ENCODE data around the gene MACROD2. TPM values are rescaled to one million over a fixed set of nuclear protein-coding genes. Genes with fewer than 3 reads are reported as not detected.

The MACROD2 gene
- total RNA-seq, 1 experiment from 2014 or later, result 1.6 TPM

DNA sequence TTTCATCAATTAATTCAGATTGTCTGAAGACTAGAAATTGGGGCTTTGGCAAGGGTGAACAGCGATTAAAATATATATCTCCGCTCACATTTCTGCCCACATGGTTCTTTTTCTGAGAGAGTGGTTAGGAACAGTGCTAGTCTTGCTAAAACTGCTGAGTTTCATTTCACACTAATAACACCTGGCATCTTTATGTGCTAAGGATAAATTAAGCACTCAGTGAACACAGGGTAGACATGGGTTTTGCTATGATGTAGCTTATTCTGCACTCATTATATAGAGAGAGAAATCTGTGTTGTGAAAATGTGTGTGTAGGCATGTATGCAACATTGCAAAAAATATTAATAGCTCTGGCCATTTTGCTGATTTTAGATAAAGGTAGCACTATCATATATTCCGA is 965.5 kb downstream of the MACROD2 start:
- no peaks in the 10 kb centered on the region for H3K79me1 ChIP-seq (ENCODE audit: insufficient read depth, low read depth, low read length, poor library complexity, severe bottlenecking)
- no peaks in the 10 kb centered on the region for H3K27me3 ChIP-seq (ENCODE audit: insufficient read depth, low read length)
- no peak overlapping the region for H3K27ac ChIP-seq (ENCODE audit: insufficient read length, low read depth, low read length)
- H2BK20ac ChIP-seq (ENCODE audit: low read depth, low read length, poor library complexity, severe bottlenecking), result no peak overlapping the region
- H4K5ac ChIP-seq (ENCODE audit: insufficient read length, low read depth, low read length), result no peak overlapping the region
- no peak overlapping the region for H3T11ph ChIP-seq (ENCODE audit: low read length)
- H3K14ac ChIP-seq (ENCODE audit: insufficient read depth, low read length), result no peak overlapping the region
- H3K4me1 ChIP-seq (ENCODE audit: insufficient read depth, low read length), result no peaks in the 10 kb centered on the region; the same call in 1 of the 2 replicates
- no peak overlapping the region for H4K91ac ChIP-seq (ENCODE audit: insufficient read length, low read depth, low read length)
- no peak overlapping the region for H3K18ac ChIP-seq (ENCODE audit: insufficient read length, low read depth, low read length)
- H4K20me1 ChIP-seq (ENCODE audit: control insufficient read depth, insufficient read depth, insufficient read length), result no peaks in the 10 kb centered on the region
- H3K27me3 Mint-ChIP-seq (ENCODE audit: low read depth), result no peaks in the 10 kb centered on the region
- H3K4me2 ChIP-seq (ENCODE audit: insufficient read depth, insufficient read length, low read length), result no peak overlapping the region
- H3K27ac Mint-ChIP-seq, result no peak overlapping the region
- no peak for DNase-seq
- no peak overlapping the region for H2AK5ac ChIP-seq (ENCODE audit: insufficient read length, low read length)
- TF ChIP-seq, protein P1, sequence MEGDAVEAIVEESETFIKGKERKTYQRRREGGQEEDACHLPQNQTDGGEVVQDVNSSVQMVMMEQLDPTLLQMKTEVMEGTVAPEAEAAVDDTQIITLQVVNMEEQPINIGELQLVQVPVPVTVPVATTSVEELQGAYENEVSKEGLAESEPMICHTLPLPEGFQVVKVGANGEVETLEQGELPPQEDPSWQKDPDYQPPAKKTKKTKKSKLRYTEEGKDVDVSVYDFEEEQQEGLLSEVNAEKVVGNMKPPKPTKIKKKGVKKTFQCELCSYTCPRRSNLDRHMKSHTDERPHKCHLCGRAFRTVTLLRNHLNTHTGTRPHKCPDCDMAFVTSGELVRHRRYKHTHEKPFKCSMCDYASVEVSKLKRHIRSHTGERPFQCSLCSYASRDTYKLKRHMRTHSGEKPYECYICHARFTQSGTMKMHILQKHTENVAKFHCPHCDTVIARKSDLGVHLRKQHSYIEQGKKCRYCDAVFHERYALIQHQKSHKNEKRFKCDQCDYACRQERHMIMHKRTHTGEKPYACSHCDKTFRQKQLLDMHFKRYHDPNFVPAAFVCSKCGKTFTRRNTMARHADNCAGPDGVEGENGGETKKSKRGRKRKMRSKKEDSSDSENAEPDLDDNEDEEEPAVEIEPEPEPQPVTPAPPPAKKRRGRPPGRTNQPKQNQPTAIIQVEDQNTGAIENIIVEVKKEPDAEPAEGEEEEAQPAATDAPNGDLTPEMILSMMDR (conservative IDR thresholded peaks at IDR 0.05), result no peak
- no CpG with 5 or more reads among the region's 3 CpGs for WGBS (ENCODE audit: extremely low coverage, insufficient read length, low lambda C conversion rate)
- H3K9me3 Mint-ChIP-seq, result no peaks in the 10 kb centered on the region
- H4K8ac ChIP-seq (replicated peaks; ENCODE audit: insufficient read length, low read depth, low read length), result no peak overlapping the region
- H3K23ac ChIP-seq (ENCODE audit: insufficient read length, low read depth, low read length), result no peak overlapping the region
- H2BK120ac ChIP-seq (ENCODE audit: low read depth, low read length, poor library complexity, severe bottlenecking), result no peak overlapping the region
- H3K9ac ChIP-seq (ENCODE audit: extremely low read depth, insufficient read length, low read length), result no peak overlapping the region
- no peaks in the 10 kb centered on the region for H3K23me2 ChIP-seq (ENCODE audit: insufficient read length, low read depth, low read length, poor library complexity, severe bottlenecking)
- no peaks in the 10 kb centered on the region for H3K36me3 Mint-ChIP-seq (ENCODE audit: insufficient read depth in 1 of 3, low read depth in 3 of 3)
- H2BK5ac ChIP-seq (ENCODE audit: insufficient read length, low read length), result no peak overlapping the region
- no peak overlapping the region for H2AFZ ChIP-seq (ENCODE audit: low read length)
- H2BK12ac ChIP-seq (ENCODE audit: insufficient read length, low read depth, low read length), result no peak overlapping the region
- H3K9me3 ChIP-seq (ENCODE audit: control insufficient read depth, low read depth, low read length), result no peaks in the 10 kb centered on the region
- no peak overlapping the region for H3K4me3 Mint-ChIP-seq
- no peak overlapping the region for H2BK15ac ChIP-seq (ENCODE audit: low read depth, low read length)
- peaks cover 13% of the 10 kb centered on the region in 2 experiments for H3K4me1 Mint-ChIP-seq
- no peak overlapping the region for H3K4ac ChIP-seq (ENCODE audit: low read depth, low read length)
- no peaks in the 10 kb centered on the region for H3K79me2 ChIP-seq (ENCODE audit: insufficient read depth, low read length)
- no peak overlapping the region for H3K56ac ChIP-seq (ENCODE audit: insufficient read length, low read depth, low read length)

Data from H9 (cell line).